ENCODE results near the gene F11. TPM values are rescaled to one million over a fixed set of nuclear protein-coding genes. Genes with fewer than 3 reads are reported as not detected.
"Not testable (repeated sequence)": the region's sequence is repeated elsewhere in the genome, so short reads cannot be mapped to it uniquely, and the experiment has no call there.

F11 gene
- total RNA-seq, 1 donor, result not detected

DNA sequence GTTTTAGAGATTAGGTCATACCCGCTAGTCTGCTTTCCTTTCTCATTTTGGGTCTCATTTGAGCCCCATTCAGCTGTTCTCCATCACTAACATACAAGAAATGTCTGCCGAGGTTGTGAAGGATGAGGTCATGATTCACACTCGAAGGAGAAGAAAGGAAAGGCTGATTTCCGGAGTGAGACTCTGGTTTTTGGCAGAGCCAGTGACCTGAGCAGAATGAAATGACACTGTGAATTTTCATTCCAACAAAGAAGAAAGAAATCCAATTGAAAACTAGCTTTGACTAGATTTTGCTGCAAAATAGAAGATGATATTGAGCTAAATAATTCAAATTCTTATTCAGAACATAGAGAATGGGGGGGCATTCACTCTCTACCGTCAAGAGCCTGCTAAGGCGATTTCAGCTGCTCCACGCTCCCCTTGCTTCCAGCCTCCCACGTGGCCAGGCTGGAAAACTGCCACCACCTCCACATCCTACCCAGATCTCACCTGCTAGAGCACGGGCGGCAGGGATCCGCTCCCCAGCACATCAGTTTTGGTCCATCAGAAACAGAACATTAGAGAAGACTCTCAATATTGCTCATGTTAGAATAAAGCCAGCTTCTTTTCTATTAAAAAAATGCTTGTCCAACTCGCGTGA, 39.0 kb downstream of the F11 start:
- Histone ChIP-seq H3K27me3 (ENCODE audit: insufficient read depth, low read length) (peaks cover 3% of the 10 kb centered on the region), H3K4me3 (ENCODE audit: low read length) (no peak overlapping the region), H3K9me3 (ENCODE audit: low read depth, low read length) (no peaks in the 10 kb centered on the region), H3K4me1 (ENCODE audit: insufficient read depth, low read length) (no peaks in the 10 kb centered on the region)

DNA sequence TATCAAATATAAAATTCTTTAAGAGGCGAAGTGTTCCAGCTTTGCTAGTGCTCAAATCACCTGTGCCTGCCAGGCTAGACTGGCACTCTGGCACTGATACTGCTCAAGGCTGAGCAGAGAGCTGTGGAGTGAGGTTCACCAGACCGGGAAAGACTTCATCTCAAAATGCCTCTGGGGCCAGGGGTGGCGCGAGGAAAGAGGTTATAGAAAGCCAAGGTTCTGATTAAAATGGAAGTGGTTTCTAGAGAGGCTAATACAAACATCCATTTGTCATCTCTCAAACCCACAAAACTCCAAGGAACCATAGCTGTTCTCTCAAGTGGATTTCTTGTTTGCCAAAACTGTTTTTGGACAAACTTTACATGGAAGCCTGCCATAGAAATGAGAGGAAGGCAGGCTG, 41.5 kb downstream of the F11 start:
- Histone ChIP-seq H3K9me3 (ENCODE audit: low read depth, low read length) (no peaks in the 10 kb centered on the region), H3K27me3 (ENCODE audit: insufficient read depth, low read length) (no peaks in the 10 kb centered on the region), H3K4me3 (ENCODE audit: low read length) (no peak overlapping the region), H3K4me1 (ENCODE audit: insufficient read depth, low read length) (no peaks in the 10 kb centered on the region)

DNA sequence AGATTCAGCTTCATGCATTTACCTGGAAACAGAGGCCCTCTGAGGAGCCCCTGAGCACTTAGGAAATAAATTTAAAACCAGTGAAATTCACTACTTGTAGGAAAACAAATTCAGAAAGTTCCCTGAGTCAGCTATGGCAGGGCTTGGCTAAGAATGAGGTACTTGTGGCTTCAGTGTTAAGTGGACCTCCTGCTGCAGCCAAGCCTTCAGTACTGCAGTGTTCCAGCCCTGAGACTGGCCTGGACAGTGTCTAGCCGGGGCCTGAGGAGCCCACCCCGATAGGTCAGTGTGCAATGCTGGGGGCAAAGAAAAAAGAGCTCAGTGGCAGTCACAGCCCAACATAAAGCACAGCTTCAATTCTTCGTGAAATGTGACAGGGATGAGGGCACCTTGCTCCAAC, 41.9 kb downstream of the F11 start:
- no peak overlapping the region for H3K4me3 ChIP-seq (ENCODE audit: low read length)
- no peaks in the 10 kb centered on the region for H3K4me1 ChIP-seq (ENCODE audit: insufficient read depth, low read length)
- no peaks in the 10 kb centered on the region for H3K9me3 ChIP-seq (ENCODE audit: low read depth, low read length)
- no peaks in the 10 kb centered on the region for H3K27me3 ChIP-seq (ENCODE audit: insufficient read depth, low read length)

DNA sequence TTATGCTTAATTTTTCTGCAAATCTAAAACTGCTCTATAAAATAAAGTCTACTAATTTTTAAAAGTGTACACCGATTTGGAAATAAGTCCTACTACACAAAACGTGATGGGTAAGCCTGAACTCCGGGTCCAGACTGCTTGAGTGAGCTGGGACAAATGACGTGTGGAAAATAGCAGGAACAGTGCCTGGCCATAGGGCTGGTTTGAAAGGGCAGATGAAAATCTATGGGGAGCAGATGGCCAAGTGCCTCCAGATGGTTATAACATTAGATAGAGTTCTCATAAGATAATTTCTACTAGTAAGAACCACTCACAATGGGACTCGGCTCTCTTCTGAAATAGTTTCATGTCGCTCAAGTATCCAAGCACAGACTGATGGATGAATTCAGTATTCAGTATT, 52.5 kb downstream of the F11 start:
- H3K27me3 ChIP-seq (ENCODE audit: insufficient read depth, low read length), result no peaks in the 10 kb centered on the region
- no peaks in the 10 kb centered on the region for H3K4me1 ChIP-seq (ENCODE audit: insufficient read depth, low read length)
- no peaks in the 10 kb centered on the region for H3K9me3 ChIP-seq (ENCODE audit: low read depth, low read length)
- no peak overlapping the region for H3K4me3 ChIP-seq (ENCODE audit: low read length)

DNA sequence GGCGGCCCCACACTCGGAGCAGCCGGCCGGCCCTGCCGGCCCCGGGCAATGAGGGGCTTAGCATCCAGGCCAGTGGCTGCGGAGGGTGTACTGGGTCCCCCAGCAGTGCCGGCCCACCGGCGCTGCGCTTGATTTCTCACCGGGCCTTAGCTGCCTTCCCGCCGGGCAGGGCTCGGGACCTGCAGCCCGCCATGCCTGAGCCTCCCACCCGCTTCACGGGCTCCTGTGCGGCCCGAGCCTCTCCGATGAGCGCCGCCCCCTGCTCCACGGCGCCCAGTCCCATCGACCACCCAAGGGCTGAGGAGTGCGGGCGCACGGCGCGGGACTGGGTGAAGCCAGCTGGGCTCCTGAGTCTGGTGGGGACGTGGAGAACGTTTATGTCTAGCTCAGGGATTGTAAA, 58.7 kb downstream of the F11 start:
- H3K4me1 ChIP-seq (ENCODE audit: insufficient read depth, low read length); H3K27me3 ChIP-seq (ENCODE audit: insufficient read depth, low read length); H3K9me3 ChIP-seq (ENCODE audit: low read depth, low read length); H3K4me3 ChIP-seq (ENCODE audit: low read length): not testable (repeated sequence)

DNA sequence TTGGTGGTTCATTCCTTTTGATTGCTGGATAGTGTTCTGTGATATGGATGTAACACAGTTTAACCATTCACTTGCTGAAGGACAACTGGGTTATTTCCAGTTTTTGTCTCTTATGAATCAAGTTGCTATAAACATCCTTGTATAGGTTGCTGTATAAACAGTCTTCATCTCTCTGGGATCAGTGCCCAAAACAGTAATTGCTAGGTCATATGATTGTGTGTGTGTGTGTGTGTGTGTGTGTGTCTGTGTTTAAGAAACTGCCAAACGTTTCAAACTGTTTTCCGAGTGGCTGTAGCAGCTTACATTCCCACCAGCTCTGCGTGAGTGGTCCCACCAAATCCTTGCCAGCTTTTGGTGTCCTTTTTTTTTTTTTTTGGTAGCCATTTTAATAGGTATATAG, 60.4 kb downstream of the F11 start:
- peaks cover 4% of the 10 kb centered on the region for H3K9me3 ChIP-seq (ENCODE audit: low read depth, low read length)
- H3K27me3 ChIP-seq (ENCODE audit: insufficient read depth, low read length), result no peaks in the 10 kb centered on the region
- no peaks in the 10 kb centered on the region for H3K4me1 ChIP-seq (ENCODE audit: insufficient read depth, low read length)
- no peak overlapping the region for H3K4me3 ChIP-seq (ENCODE audit: low read length)

DNA sequence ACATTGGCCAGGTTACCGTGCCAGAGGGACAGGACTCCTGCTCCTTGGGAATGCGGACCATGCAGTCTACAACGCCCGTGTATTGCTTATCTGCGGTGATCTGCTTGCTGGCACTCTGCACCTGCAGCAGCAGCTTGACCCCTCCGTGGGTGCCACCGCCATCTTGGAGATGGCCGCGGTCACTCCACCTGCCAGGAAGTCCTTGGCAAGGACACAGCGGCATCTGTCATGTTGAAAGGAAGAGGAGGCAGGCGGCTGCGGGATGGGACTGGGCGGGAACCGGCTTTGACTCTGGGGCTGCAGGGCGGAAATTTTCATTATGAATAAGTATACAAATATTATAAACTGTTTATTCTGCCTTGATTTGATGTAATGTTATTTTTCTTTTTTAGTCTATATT, 63.4 kb downstream of the F11 start:
- Histone ChIP-seq H3K9me3 (ENCODE audit: low read depth, low read length) (peaks cover 8% of the 10 kb centered on the region), H3K4me3 (ENCODE audit: low read length) (no peak overlapping the region), H3K27me3 (ENCODE audit: insufficient read depth, low read length) (no peaks in the 10 kb centered on the region), H3K4me1 (ENCODE audit: insufficient read depth, low read length) (no peaks in the 10 kb centered on the region)

DNA sequence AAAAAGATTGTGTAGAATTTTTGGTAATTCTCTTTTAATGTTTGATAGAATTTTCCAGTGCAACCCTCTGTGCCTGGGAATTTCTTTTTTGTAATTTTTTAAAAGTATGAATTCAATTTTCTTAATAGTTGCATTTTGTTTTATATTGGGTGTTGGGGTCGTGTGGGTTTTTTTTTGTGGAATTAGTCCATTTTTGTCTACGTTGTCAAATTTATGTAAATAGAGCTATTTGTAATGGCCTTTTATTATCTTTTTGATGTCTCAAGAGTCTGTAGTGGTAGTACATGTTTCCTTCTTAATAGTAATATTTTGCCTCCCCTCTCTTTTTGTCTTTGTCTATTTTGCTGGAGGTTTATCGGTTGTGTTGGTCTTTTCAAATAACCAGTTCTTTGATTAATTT, 64.4 kb downstream of the F11 start:
- H3K9me3 ChIP-seq (ENCODE audit: low read depth, low read length), result peaks cover 8% of the 10 kb centered on the region
- no peak overlapping the region for H3K4me3 ChIP-seq (ENCODE audit: low read length)
- no peaks in the 10 kb centered on the region for H3K4me1 ChIP-seq (ENCODE audit: insufficient read depth, low read length)
- H3K27me3 ChIP-seq (ENCODE audit: insufficient read depth, low read length), result no peaks in the 10 kb centered on the region

DNA sequence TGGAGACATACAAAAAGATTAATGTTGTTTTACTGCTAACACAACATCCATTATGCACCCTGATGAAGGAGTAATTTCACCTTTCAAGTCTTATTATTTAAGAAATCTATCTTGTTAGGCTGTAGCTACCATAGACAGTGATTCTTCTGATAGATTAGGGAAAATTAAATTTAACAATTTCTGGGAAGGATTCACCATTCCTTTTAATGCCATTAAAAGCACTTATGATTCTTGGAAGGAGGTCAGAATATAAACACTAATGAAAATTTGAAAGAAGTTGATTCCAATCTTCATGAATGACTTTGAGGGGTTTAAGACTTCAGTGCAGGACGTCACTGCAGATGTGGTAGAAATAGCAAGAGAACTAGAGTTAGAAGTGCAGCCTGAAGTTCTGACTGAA, 69.8 kb downstream of the F11 start:
- Histone ChIP-seq H3K9me3 (ENCODE audit: low read depth, low read length) (peaks cover 8% of the 10 kb centered on the region), H3K4me3 (ENCODE audit: low read length) (no peak overlapping the region), H3K4me1 (ENCODE audit: insufficient read depth, low read length) (no peaks in the 10 kb centered on the region), H3K27me3 (ENCODE audit: insufficient read depth, low read length) (no peaks in the 10 kb centered on the region)

Other genes with a start within 250 kb of the F11 start
- 0.63 TPM for gene TLR3, start 197.0 kb upstream of the F11 start, total RNA-seq
- 0.42 TPM for gene FAM149A, start 161.5 kb upstream of the F11 start, total RNA-seq
- 17.2 TPM for gene CYP4V2, start 74.6 kb upstream of the F11 start, total RNA-seq
- 0.63 TPM for gene KLKB1, start 38.7 kb upstream of the F11 start, total RNA-seq

Data from mononuclear cell (primary cell).